Naive thymus-derived CD8-positive, alpha-beta T cell (primary cell): ENCODE results near the gene SFTPA2. TPM values are rescaled to one million over a fixed set of nuclear protein-coding genes. Genes with fewer than 3 reads are reported as not detected.

Experiments used
- polyA plus RNA-seq, 3 donors: library from polyadenylated mRNA; unstranded; fragments of 300-500 nt; fragmentation: Illumina TruSeq; gene quantifications; one replicate each; pipeline ENCODE4 v1.2.3, GENCODE V29; 2021
- total RNA-seq, 8 experiments: library from RNA in 2 of 8; stranded (reverse) in 2 of 8; gene quantifications; one replicate each; pipeline ENCODE4 v1.2.3 and lab custom pipeline; 2021 to 2026

SFTPA2 gene
- total and polyA plus RNA-seq, 5 experiments from 2014 or later: not detected

Other genes starting within 250 kb of the SFTPA2 start
- gene PPIF, start 212.9 kb downstream of the SFTPA2 start, total RNA-seq: 10 to 100 TPM; 29.1 to 33.8 TPM
- gene PPIF, start 212.9 kb downstream of the SFTPA2 start, polyA plus RNA-seq: 10 to 100 TPM in 1 of 3 donors, 1 to 10 TPM in 2; 7.9 to 10.9 (median 8.6) TPM
- gene ZCCHC24, start 114.8 kb downstream of the SFTPA2 start, total RNA-seq: 1 to 10 TPM; 1.1 to 1.7 TPM
- under 1 TPM; 0.12 to 0.65 (median 0.24) TPM for gene ZCCHC24, start 114.8 kb downstream of the SFTPA2 start, polyA plus RNA-seq
- gene EIF5AL1, start 47.9 kb downstream of the SFTPA2 start, total RNA-seq: under 1 TPM; 0.55 to 0.65 TPM
- under 1 TPM; 0.08 to 0.52 (median 0.22) TPM for gene EIF5AL1, start 47.9 kb downstream of the SFTPA2 start, polyA plus RNA-seq
- gene SFTPA1, start 50.5 kb upstream of the SFTPA2 start, total RNA-seq: not detected
- gene SFTPA1, start 50.5 kb upstream of the SFTPA2 start, polyA plus RNA-seq: not detected
- gene NUTM2B, start 142.8 kb upstream of the SFTPA2 start, total RNA-seq: 1 to 10 TPM; 2.6 TPM
- gene NUTM2B, start 142.8 kb upstream of the SFTPA2 start, polyA plus RNA-seq: under 1 TPM in 1 of 3 donors, not detected in 2; 0.18 TPM